GM18508 (cell line): ENCODE measurements around the gene PRTFDC1.

Source experiments
- ATAC-seq: cut with Tn5 transposase; IDR thresholded peaks from one replicate; pipeline ENCODE4 v1.9.1; 2021; ENCODE audit warnings: moderate number of reproducible peaks; ENCODE audit not compliant: insufficient read depth, unreplicated experiment

Gene PRTFDC1

DNA sequence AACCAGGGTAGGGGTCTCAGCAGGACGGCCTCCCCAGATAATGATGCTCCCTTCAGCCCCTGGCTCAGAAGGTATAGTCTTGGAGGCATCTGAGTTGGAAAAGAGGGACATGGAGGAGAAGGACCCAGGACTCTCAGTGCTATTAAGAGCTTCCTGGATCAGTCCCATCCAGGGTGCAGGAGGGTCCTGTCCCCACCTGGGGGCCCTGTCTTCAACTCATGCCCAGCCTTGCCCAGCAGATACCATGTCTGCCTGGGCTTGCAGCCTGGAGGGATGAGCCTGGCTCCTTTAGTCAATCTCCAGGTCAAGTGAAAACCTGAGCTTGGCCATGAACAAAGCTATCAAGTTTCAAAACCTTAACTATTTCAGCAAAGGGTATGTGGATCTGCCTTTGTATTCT is 67.6 kb downstream of the PRTFDC1 start:
- ATAC-seq = no peak

DNA sequence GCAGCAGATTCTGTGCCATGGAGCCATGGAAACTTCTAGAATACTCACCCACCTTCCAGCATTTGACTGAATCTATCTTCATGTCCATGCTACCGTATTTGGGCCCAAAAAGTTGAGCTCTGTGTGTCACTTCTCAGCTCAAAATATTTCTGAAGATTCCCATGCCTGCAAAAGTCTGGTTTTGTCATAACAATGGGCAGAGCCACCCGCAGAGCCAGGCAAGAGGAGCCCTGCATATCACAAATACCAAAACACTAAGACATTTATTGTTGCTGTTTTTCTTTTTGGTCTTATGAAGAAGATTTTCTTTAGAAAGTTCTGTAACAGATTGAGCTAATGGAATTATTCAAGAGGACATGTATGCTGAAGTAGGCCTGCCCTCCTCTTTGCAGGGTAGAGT is 68.1 kb downstream of the PRTFDC1 start:
- ATAC-seq = no peak

DNA sequence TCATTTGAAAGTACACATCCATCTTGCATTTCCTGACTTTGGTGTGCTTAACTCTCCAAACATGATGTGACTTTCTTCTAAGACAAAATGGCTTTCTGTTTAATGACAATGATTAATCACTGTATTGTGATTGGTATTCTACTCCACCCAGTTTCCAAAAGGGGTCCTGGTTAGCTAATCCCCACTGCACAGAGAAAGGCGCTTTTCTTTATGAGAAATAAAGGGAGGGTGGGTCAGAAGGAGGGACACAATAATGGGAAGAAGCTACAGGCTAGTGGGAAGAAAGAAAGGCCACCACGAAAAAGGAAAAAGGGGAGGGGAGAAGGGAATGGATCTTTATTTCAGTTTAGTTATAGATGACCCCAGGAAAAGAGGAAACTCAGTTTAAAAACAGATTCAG is 69.2 kb downstream of the PRTFDC1 start:
- ATAC-seq = no peak

DNA sequence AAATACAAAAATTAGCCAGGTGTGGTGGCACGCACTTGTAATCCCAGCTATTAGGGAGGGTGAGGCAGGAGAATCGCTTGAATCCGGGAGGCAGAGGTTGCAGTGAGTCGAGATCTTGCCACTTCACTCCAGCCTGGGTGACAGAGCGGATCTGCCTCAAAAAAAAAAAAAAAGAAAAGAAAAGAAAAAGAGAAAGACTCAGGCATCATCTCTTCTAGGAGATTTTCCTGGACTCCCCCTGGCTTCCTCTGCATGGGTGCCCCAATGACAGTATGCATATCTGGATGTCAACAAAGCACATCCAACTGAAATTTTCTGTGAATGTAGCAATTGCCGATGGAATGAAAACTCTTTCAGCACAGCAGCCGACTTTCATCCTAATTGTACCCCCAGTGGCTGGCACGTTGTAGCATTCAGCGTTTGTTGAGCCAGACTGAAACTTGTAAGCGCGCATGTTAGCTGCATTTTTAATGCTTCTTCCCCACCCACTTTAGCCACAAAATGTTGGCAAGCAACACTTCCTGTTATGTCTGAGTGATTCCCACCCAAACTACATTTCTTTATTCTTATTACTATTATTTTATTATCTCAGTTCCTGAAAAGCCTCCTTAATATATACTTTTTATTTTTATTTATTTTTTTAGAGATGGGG is 70.2 kb downstream of the PRTFDC1 start:
- no peak for ATAC-seq

DNA sequence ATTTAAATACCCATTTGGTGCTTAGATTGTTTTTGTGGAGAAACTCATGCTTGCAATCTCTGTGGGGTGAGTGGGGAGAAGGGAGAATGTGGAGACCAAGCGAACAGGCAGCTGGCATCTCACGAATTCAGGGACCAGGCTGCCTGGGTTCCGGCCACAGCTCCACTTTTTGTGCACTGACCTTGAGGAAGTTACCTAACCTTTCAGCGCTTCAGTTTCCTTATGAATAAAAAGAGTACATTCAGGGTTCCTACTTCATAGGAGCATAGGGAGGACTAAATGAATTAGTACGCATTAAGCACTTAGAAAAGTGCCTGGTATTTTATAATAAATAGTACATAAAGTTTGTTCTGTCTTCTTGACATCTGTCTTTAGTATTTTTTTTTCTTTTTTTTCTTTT is 72.5 kb downstream of the PRTFDC1 start:
- no peak for ATAC-seq

DNA sequence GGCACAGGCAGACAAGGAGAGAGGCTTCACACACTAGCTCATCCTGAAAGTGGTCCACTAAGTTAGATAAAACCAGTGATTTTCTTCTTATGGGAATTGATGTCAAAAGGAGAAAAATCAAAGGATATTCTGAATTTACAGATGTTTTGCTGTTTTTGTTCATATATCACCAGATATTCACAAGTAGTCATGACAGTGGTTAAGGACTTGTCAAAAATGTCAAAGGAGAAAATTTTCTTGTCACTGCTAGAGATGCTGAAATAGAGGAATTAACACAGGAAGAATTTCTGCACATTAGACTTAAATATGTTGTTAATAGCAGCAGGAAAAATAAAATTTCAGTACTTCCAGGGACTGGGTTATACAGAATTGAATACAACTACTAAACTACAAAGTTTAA is 78.3 kb downstream of the PRTFDC1 start:
- ATAC-seq = no peak

DNA sequence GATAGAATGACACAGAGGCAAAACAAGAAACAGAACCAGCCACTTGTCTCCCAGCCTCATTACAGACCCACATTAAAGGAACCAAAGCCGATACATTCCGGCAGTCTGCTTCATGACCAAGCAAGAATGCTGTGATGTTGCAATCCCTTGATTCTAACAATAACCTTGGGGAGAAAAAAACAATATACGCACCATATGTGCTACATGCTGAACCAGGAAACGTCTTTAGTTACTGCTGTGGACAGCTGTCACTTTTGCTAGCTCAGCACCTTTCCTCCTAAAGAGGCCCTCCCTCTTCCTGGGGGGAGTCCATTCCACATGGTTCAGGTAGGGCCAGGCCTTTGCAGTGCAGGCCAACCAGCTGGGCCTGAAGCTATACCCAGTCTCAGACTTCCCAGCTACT is 79.1 kb downstream of the PRTFDC1 start:
- ATAC-seq = no peak

DNA sequence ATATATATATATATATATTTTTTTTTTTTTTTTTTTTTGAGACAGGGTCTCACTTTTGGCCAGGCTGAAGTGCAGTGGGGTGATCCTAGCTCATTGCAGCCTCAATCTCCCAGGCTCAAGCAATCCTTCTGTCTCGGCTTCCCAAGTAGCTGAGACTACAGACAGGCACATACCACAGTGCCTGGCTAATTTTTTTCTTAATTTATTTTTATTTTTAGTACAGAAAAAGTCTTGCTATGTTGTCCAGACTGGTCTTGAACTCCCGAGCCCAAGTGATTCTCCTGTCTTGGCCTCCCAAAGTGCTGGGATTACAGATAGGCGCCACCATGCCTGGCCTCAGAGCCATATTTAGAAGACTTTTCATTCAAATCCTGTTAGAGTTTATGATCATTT is 79.6 kb downstream of the PRTFDC1 start:
- ATAC-seq = no peak

DNA sequence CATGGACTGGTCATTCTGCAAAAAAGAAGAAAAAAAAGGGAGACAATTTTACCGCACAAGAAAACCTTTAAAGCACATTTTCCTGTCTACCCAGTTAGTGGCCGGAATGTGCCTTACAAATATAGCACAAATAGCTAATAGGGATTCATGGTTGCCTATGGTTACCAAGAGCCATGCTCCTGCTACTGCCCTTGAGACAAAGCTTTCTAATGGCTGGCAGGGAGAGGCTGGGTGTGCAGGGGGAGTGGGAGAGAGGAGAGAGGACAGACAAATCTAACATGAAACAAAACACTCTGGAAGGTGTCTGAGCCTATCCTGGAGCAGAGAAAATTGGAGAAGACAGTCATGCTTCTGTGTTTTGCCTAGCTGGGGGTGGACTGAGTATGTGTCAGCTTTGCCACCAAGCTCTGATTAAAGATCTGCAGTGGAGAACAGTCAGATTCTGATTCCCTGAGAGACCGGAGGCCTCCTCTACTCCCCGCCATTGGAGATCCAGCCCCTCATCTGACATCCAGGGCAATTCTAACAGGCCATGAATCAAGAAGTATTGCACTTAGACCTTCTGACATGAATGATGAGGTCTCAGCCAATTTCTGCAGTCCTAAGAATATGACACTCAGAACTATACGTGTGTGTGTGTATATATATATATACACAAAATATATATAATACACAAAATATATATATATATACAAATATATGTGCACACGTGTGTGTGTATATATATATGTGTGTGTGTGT is 80.2 kb downstream of the PRTFDC1 start:
- ATAC-seq = no peak

DNA sequence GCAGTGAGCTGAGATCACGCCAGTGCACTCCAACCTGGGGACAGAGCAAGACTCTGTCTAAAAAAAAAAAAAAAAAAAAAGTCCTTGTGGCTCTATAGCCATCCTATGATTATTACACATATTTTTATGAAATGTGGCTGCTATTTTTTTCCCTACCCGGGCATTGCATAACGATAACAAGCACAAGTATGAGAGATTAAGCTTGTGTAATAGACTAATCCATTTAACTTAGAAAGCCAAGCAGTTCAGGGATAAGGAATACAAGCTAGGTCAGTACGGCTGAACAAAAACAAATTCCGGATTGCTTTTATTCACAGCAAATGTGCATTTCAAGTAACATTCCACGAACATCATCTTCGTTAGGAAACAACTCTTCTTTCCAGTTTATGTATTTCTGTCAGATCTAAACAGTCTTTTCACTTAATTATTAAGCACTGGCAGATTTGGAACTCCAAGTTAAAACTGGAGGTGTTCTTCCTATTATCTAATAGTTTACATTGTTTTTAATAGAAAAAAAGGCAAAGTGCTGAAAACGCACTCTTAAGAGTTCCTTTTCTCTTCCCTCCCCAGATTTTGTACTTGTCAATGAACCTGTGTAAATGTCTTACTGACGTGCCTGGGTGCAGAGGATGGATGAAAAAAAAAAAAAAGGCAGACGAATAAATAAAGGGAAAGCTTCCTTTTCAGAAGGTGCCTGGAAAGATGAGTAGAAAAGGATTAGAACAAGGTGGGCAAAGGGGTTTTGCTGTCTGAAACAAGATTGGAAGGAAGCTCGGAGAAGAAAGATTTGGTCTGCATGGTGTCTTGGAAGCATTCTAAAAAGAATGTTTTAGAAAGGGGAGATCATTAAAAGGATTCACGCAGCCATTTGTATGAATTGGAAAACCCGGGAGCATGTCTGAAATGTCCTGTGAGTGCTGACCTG is 81.1 kb downstream of the PRTFDC1 start:
- ATAC-seq = no peak

DNA sequence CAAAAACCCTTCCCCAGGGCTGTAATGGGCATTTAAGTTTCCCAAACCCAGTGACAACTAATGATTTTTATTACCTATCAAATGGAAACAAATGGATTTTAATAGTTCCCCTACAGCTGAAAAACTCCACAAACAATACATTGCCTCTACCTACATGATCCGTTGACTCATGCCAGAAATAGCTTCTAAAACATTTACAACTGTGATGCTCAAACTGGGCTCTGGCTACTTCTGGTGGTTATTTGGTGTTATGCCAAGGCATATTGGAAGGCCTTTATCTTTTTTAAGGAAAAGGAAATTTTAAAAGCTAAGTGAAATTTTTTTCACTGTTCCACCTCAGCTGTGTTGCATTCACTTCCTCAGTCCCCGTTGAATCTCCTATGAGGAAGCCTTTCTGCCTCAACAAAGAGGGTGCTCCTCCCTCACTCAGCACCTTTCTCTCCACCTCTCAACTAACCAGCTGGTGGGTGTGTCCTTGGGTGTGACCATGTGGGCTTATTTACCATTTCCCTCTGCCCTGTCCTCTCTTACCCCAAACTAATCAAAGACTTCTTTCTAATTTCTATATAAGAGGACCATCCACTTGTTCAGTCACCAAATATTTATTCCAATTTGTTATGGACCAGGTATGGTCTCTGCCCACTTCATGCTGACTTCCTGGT is 82.9 kb downstream of the PRTFDC1 start:
- no peak for ATAC-seq

DNA sequence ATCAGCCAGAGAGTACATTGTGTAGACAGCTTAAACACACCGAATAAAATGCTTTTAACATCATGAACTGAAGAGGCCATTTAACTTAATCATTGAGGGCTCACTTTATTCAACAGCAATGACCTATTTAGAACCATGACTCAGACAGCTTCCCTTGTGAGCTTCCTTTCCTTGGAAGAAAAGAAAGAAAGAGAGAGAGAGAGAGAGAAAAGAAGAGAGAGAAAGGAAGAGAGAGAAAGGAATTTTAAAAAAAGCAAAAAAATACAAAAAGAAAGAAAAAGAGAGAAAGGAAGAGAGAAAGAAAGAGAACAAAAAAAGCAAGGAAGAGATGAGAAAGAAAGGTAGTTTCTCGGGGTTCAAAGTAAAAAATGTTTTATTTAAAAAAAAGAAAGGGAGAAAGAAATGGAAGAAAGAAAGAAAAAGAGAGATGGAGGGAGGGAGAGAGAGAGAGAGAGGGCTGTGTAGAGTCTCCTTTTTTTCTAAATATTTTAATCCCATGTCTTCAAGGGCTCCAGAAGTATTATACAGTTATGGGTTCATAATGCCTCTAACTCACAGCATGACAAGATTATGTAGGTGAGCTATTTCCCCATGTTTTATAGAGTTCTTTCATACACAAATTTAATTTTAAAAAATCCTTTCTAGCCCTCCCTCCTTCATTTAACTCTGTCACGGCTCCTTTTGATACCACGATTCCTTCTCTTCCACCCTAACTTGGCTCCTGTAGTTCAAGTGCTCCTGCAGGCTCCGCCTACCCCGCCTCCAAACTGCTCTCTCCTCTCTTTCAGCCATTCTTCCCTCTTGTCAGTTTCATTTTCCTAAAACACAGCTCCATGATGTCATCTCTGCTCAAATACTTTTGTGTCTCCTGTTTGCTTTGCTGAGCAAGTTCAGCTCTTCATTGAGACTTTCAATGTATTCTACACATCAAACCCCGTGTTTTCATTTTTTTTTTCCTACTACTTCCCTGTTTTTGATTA is 85.5 kb downstream of the PRTFDC1 start:
- ATAC-seq = no peak

DNA sequence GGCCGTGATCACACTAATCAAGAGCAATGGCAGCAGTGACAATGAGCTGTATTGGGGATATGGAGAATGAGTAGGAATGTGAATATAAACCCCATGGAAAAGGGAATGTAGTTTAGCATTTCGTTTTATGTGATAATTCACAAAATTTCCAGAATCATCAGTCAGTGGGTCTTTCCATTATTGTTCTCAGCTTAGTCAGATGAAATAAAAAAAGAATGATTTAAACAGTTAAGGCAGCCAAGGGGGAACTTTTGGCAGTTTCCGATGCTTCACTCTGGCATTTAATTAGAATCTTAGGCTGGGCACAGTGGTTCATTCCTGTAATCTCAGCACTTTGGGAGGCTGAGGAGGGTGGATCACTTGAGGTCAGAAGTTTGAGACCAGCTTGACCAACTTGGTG is 86.6 kb downstream of the PRTFDC1 start:
- ATAC-seq = no peak

DNA sequence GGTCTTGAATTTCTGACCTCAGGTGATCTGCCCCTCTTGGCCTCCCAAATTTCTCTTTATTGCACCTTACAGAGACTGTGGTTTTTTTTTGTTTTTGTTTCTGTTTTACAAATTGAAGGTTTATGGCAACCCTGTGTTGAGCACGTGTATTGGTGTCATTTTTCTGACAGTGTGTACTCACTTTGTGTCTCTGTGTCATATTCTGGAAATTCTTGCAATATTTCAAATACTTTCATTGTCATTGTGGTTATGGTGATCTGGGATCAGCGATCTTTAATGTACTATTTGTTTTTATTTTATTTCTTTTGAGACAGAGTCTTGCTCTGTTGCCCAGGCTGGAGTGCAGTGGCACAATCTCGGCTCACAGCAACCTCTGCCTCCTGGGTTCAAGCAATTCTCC is 89.8 kb downstream of the PRTFDC1 start:
- ATAC-seq = no peak

DNA sequence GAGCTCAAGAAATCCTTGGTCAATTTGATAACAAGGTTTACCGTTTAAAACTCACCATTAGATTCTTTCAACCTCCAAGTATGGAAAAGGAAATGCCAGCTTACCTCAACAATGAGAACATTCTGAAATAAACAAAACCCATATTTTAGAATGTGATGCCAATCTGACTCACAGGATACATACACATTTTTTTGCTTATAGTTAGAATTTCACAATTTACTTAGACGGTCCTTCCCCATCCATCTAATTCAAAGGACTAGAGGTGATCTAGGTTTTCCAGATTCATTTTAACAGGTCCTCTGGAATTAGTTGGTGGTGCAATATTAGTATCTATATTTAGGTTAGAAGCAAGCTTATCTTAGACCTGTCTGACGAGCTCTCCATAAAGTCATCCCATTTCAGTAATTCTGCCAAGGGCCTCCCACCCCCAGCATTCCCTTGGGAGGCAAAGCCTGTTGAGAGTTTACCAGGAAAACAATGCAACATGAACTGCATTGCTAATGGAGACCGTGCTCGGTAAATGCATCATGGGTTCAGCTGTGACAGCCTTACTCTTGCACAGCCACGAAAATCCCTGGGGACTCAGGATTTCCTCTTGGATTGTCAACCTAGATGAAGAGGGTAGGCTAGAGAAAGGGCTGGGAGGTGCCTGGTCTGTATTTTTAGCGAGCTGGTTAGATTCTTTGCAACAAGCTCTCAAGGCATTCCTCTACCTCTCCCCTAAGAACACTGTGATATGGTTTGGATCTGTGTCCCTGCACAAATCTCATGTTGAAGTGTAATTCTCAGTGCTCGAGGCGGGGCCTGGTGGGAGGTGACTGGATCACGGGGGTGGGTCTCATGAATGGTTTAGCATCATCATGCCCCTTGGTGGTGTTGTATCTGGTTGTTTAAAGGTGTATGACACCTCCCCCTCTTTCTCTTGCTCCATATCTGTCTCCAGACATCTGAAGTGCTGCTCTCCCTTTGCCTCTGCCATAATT is 93.8 kb downstream of the PRTFDC1 start:
- ATAC-seq = no peak

DNA sequence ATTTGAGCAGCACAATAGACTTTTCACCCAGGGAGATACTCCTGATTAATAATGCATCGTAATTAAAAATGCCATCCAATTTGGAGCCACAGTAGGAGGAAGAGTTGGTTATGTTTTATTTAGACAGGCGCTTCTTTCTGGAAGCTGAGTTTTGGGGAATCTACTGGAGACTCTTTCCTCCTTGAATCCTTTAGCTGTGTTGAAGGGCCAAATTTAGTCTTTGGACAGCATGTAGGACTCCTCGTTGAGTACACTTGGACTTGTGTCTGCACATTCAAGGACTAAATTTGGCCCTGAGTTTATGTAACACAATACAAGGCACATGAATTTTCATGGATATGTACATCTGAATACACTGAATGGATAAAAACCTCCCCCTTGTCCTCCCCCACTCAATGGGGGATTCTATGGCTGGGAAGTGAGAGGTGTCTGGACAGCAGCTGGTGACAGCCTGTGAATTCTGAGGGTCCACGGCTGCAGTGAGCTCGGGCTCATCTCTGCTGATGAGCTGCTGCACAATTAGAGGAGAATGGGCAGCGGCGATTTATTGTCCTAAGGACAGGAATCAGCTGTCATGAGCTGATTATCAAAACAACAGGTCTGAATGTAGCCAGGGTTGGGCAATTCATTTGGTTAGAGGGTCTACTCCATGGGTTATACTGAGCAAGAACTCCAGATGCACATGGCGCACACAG is 95.2 kb downstream of the PRTFDC1 start:
- no peak for ATAC-seq

DNA sequence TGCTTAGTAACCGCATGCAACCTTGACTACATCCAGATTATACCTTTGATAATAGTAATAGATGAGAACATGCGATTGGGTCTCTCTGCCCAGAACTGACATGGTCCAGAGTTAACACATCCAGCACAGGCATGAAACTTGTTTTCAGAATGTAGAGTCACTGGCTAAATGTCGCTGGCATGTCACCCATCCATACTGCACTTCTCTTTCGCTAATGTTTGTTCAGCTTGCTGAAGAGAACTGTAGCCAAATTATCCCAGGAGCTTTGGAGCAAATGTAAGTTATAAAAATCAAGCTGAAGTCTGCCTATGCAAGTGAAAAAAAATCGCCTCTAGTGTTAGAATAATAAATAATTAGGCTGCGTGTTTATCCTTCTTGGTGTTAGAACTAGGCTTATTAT is 98.2 kb downstream of the PRTFDC1 start:
- ATAC-seq = no peak

DNA sequence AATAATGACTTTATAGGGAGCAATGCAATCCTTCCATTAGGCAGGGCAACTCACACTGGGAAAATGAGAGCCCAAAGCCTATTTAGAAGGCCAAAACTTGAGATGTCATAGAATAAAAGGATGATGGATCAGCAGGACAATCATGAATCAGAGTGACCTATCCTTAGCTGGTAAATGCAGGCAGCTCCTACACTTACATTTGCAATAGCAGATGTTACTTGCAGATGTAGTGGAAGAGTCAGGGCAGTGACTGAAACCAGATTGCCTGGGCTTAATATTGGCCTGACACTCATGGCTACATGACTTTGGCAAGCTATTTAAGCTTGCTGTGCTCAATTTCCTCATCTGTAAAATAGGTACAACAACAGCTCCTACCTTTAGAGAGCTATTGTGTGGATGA is 98.7 kb downstream of the PRTFDC1 start:
- ATAC-seq = no peak
